KOPT-K1 (cell line): ENCODE measurements around the gene HIPK2.

ENCODE experiments used
- H3K27ac ChIP-seq: fragments of 200-600 bp; sonication (generic); 2 replicates; pipeline ENCODE4 v1.5.1; 2016; ENCODE audit warnings: antibody characterized with exemption, mild to moderate bottlenecking, low read depth, low read length; ENCODE audit not compliant: poor library complexity, severe bottlenecking
- H3K36me3 ChIP-seq: fragments of 200-600 bp; sonication (generic); 2 replicates; pipeline ENCODE4 v1.5.1; 2017; ENCODE audit warnings: antibody characterized with exemption, mild to moderate bottlenecking, low read length, moderate library complexity; ENCODE audit not compliant: insufficient read depth
- H3K9me3 ChIP-seq: fragments of 200-600 bp; sonication (generic); 2 replicates; pipeline ENCODE4 v1.5.1; 2017; ENCODE audit warnings: antibody characterized with exemption, low read length, mild to moderate bottlenecking; ENCODE audit not compliant: insufficient read depth, poor library complexity, severe bottlenecking

The HIPK2 gene

GRCh38 chr7:139772115-139772514 lies 5.7 kb downstream of the HIPK2 start:
- H3K36me3 ChIP-seq = no peaks in the 10 kb centered on the region
- H3K27ac ChIP-seq = no peak overlapping the region
- H3K9me3 ChIP-seq = no peaks in the 10 kb centered on the region

DNA sequence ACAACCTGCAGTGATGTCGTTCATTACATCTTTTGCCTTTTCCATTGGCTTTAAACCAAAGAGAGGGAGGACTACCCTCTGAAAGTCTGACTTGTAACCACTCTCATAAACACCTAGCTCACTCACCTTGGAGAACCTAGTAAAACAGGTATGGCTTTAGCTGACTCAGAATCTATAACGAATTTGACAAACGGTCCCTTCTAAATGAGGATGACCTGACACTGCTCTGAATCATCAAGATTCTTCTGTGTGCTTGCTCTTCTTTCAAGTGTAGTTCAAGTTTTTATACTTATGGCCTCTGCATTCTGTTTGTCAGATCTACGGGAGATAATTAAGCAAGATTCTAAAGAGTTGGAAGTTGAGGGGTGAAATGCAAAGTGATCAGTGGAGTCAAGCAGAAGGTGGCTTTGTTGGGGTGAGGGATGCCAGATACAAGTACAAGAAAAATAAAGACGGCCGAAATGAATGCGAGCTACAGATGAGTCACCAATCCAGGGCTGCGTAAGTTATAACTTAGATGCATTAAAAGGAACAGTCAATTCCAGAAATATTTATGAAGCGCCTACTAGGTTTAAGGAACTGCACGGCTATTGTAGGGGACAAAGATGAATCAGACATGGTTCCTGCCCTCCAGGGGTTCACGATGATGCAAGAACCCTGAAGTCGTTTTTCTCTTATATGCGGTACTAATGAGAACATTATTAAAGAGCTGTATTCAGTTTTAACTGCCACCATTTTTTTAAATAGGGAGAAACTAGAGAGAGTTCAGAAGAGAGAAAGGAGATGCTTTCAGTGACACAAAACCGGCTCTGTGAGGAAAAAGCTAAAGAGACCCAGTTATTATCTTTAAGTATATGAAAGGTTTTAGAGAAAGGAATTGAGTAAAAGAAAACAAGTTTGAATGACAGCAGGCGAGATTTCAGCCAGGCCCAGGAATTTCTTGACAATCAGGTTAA lies 6.5 kb downstream of the HIPK2 start:
- H3K36me3 ChIP-seq = no peaks in the 10 kb centered on the region
- no peak overlapping the region for H3K27ac ChIP-seq
- H3K9me3 ChIP-seq = no peaks in the 10 kb centered on the region

- no peaks in the 10 kb centered on the region for H3K9me3 ChIP-seq
- no peaks in the 10 kb centered on the region for H3K36me3 ChIP-seq
- H3K27ac ChIP-seq = no peak overlapping the region
Observed at GRCh38 chr7:139769761-139770160, 8.0 kb downstream of the HIPK2 start.

- Histone ChIP-seq H3K27ac (peak overlapping the region; percentile 53), H3K36me3 (no peaks in the 10 kb centered on the region), H3K9me3 (no peaks in the 10 kb centered on the region)
Observed at GRCh38 chr7:139769066-139769465, 8.7 kb downstream of the HIPK2 start.

DNA sequence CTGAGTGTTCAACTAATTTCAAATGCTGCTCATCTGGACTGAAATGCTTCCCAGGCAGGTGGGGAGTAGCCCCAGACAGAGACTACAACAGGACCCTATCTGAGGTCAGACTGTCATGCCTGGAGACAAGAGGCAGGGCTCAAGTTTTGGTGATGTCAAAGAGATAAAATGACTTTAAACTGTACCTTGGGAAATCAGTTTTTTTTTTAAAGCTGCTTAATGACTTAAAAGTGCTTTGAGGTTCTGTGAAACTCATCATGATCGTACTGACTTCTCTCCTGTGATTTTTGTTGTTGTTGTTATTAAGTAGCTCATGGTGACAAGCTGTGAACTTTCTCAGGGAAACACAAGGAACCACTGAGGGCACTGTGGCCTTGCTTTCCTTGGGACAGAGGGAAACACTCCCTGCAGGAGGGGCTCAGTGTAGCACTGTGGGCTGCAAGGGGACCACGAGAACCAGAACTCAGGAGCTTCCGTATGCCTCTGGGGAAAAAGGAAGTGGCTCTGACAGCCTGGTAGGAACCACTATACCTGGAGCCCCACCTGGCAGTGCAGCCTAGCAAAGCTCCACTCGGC lies 9.5 kb downstream of the HIPK2 start:
- Histone ChIP-seq H3K27ac (peak overlapping the region; percentile 53), H3K9me3 (no peaks in the 10 kb centered on the region), H3K36me3 (no peaks in the 10 kb centered on the region)

- H3K27ac ChIP-seq = peak overlapping the region; percentile 53
- H3K36me3 ChIP-seq = no peaks in the 10 kb centered on the region
- no peaks in the 10 kb centered on the region for H3K9me3 ChIP-seq
Observed at GRCh38 chr7:139767561-139767982, 10.2 kb downstream of the HIPK2 start.

- H3K9me3 ChIP-seq = no peaks in the 10 kb centered on the region
- H3K27ac ChIP-seq = no peak overlapping the region
- no peaks in the 10 kb centered on the region for H3K36me3 ChIP-seq
Observed at GRCh38 chr7:139765143-139765542, 12.7 kb downstream of the HIPK2 start.

- no peaks in the 10 kb centered on the region for H3K36me3 ChIP-seq
- H3K9me3 ChIP-seq = no peaks in the 10 kb centered on the region
- H3K27ac ChIP-seq = no peak overlapping the region
Observed at GRCh38 chr7:139763330-139763729, 14.5 kb downstream of the HIPK2 start.

DNA sequence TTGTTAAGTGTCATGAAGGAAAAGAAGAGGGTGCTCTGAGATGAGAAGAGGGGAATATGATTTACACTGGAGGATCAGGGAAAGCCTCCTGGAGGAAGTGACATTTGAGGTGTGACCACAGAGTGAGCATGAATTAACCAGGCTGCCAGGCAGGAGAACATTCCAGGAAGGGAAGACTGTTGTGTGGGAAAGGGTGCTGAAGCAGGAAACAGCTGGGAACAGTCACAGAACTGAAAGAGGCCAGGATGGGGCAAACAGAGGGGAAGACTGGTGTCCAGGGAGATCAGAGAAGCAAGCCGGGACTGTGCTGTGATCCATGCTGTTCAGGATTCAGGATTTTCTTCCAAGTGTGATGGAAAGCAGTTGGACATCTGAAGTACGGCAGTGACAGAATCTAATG lies 14.9 kb downstream of the HIPK2 start:
- H3K27ac ChIP-seq = no peak overlapping the region
- no peaks in the 10 kb centered on the region for H3K9me3 ChIP-seq
- no peaks in the 10 kb centered on the region for H3K36me3 ChIP-seq

DNA sequence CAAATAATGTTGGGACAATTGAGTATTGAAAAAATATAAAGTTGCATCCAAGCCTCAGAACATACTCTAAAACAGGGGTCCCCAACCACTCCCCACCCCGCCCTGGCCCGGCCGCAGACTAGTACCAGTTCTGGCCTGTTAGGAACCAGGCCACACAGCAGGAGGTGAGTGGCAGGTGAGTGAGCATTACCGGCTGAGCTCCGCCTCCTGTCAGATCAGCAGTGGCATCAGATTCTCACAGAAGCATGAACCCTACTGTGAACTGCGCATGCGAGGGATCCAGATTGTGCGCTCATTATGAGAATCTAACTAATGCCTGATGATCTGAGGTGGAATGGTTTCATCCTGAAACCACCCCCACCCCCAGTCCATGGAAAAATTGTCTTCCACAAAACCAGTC lies 19.4 kb downstream of the HIPK2 start:
- Histone ChIP-seq H3K27ac (no peak overlapping the region), H3K9me3 (no peaks in the 10 kb centered on the region), H3K36me3 (no peaks in the 10 kb centered on the region)

- Histone ChIP-seq H3K9me3 (no peaks in the 10 kb centered on the region), H3K36me3 (no peaks in the 10 kb centered on the region), H3K27ac (no peak overlapping the region)
Observed at GRCh38 chr7:139757968-139758367, 19.8 kb downstream of the HIPK2 start.

DNA sequence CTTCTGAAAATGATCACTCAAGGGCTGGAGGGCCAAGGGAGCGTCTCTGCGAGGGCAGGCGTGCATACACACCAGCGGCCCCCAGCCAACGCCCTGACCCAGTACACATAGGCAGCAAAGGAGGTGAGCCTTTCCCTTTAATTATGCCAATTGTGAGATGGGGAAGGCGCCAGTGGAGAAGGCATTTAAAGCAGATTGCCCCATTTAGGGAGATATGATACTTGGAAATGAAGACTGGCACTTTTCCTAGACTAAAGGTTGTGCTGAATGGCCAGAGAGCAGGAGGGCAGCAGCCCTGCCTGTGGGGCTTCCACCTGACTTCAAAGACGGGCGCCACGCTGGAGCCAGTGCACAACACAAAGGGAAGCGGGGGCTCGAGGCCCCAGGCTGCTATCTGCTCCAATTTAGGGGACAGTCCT lies 24.1 kb downstream of the HIPK2 start:
- Histone ChIP-seq H3K36me3 (no peaks in the 10 kb centered on the region), H3K9me3 (no peaks in the 10 kb centered on the region), H3K27ac (no peak overlapping the region)

GRCh38 chr7:139753081-139753692 lies 24.6 kb downstream of the HIPK2 start:
- Histone ChIP-seq H3K9me3 (no peaks in the 10 kb centered on the region), H3K27ac (no peak overlapping the region), H3K36me3 (no peaks in the 10 kb centered on the region)

DNA sequence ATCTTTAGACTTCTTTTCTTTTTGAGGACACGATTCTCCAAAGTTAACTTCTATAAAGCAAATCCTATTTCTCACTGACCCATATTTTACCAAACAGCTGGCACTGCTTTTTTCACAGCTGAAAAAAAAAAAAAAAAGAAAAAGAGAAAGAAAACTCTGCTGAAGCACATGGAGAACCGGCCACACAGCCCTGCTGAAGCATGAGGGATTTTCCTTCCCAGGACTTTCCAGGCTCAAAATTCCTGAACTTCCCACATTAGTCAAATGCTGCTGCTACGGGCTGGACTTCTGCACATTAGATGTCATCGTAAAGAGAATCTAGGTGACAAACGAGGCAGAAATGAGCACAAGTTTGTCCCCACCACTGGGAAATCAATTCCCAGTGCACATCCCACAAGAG lies 25.2 kb downstream of the HIPK2 start:
- Histone ChIP-seq H3K9me3 (no peaks in the 10 kb centered on the region), H3K27ac (no peak overlapping the region), H3K36me3 (no peaks in the 10 kb centered on the region)

- Histone ChIP-seq H3K27ac (no peak overlapping the region), H3K36me3 (no peaks in the 10 kb centered on the region), H3K9me3 (no peaks in the 10 kb centered on the region)
Observed at GRCh38 chr7:139752148-139752547, 25.6 kb downstream of the HIPK2 start.
